Erythroblast (primary cell): ENCODE results near the gene DICER1.

ENCODE experiments used
- DNase-seq, 2 experiments: peaks; one replicate each; lab custom pipeline; 2025; lab: John Stamatoyannopoulos, UW
- GATA1 ChIP-seq: IDR thresholded peaks from 2 replicates; pipeline ENCODE4 v1.6.1; 2011; ENCODE audit warnings: low read depth, mild to moderate bottlenecking, control low read depth, low read length, moderate library complexity
- POLR2A ChIP-seq: IDR thresholded peaks from 2 replicates; pipeline ENCODE4 v1.6.1; 2011; ENCODE audit warnings: mild to moderate bottlenecking, low read length

DICER1 gene

DNA sequence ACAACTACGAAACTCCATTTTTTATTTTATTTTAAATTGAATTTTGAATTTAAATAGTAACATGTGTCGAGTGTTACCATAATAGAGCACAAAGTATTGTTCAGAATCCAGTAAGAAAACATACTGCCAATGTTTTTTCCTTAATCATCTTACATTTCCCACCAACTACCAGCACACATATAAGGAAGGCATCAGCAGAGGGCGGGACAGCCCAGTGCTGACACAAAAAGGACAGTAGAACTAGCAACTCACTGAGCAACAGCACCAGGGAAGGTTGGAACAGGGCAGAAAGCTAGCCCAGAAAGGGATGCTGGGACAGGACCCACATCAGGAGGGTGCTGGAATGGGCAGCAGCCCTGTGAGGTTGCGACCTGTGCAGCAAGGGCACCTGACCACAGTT lies 43.9 kb downstream of the DICER1 start:
- TF ChIP-seq GATA1 = no peak
- no peak for TF ChIP-seq POLR2A

DNA sequence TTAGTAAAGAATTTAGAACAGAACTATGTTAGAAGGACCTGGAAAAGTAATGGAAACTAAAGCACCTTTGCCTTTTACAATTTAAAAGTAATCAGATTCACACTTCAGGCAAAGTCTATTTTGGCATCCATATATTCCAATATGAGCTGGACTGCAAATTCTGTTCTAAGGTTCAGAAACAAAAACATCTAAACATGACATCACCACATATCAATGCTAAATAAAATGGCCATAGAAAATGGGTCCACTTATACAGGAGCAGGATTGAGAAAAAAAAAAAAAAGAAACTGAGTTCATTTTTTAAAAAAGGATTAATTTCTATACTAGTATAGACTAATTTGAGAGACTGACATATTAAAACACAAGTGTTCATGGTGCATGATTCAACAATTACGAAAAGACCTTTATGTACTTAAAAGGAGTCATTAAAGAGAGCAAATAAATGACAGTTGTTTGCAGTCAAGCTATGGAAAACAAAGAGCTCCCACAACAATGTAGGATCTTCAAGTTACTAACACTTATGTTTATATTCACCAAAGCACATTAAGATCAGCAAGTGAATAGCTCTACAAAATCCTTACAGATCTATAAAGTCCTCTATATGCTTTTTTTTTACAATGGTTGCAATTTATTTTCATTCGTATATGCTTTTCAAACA lies 45.7 kb downstream of the DICER1 start:
- TF ChIP-seq POLR2A (no peak), GATA1 (no peak)
- DNase-seq = no peak

More for the DNA sequence above, 43.9 kb downstream of the DICER1 start:
- no peak for DNase-seq

DNA sequence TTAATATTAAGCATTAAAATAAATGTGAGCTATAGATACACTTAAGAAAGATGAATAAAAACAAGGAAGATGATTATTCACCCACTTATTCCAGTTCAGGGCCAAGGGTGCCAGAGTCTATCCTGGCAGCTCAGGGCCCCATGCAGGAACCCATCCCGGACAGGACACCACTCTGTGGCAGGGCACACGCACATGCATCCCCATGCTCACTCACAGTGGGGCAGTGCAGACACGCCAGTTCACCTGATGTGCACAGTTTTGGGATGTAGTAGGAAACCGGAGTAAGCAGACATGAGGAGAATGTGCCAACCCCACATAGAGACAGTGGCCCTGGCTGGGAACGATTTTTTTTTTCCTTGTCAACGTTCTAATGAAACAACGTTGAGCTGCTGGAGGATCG lies 47.2 kb downstream of the DICER1 start:
- no peak for DNase-seq
- TF ChIP-seq POLR2A = no peak

DNA sequence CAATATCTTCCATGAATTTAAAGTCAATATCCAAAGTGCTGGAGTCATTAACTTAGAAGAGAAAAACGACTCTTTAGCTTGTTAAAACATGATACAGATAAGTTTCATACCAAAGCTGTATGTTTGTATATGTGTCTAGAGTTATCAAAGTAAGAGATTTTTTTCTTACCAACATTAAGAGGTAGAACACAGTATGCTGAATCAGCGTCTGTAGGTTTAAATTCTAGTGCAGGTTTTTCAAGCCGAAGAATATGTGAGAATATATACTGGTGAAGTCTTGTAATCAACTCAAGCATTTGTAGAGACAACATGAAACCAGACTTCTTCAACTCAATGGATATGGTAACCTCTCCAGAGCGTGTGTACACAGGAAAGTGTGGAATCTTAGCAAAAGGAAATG lies 49.6 kb downstream of the DICER1 start:
- TF ChIP-seq POLR2A = no peak
- no peak for TF ChIP-seq GATA1
- no peak for DNase-seq

DNA sequence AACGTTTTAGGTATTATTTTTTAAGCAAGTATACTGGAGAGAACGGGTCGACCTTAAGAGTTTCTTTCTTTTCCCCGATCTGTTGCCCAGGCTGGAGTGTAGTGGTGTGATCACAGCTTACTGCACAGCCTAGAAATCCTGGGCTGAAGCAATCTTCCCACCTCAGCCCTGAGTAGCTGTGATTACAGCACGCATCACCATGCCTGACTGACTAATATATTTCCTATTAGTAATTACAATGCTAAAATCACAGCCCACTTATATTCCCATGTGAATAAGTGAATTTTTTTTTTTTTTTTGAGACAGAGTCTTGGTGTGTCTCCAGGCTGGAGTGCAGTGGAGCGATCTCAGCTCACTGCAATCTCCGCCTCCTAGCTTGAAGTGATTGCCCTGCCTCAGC lies 50.4 kb downstream of the DICER1 start:
- TF ChIP-seq GATA1 (no peak), POLR2A (no peak)
- DNase-seq = no peak

DNA sequence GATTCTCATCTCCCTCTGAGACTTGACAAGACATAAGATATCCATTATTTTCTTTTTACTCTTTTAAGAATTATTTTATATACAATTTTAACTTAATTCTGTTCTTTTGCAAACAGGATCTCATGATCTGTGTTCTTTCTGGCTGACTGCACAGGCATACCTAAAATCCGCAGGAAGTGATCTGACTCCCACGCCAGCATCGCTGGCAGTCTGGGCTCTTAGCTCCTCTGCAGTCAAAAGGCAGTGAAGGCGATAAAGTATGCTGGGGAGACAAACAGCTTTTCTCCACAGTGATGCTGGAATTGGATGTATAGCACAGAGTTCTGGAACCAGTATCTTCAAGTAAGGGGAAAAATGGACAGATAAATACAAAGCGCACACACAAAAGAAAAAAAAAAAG lies 52.4 kb downstream of the DICER1 start:
- TF ChIP-seq POLR2A (no peak), GATA1 (no peak)

DNA sequence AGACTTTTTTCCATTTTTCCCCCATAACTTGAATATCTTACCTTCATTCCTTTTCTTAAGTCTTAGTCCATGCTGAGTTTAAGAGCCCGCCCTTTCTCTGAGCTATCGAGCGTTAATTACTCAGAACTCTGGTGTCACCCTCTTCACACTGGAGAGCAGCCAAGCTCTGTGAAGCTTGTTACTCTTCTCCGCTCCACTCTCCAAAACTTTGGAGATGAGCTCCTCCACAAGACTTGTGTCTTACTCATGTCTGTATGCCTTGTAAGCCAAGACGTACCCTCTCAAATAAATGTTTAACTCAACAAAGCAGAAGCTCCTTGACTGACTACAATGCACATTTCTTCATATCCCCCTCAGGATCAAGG lies 54.7 kb downstream of the DICER1 start:
- no peak for DNase-seq
- TF ChIP-seq POLR2A = no peak
- TF ChIP-seq GATA1 = no peak

More for the DNA sequence above, 52.4 kb downstream of the DICER1 start:
- DNase-seq = no peak

DNA sequence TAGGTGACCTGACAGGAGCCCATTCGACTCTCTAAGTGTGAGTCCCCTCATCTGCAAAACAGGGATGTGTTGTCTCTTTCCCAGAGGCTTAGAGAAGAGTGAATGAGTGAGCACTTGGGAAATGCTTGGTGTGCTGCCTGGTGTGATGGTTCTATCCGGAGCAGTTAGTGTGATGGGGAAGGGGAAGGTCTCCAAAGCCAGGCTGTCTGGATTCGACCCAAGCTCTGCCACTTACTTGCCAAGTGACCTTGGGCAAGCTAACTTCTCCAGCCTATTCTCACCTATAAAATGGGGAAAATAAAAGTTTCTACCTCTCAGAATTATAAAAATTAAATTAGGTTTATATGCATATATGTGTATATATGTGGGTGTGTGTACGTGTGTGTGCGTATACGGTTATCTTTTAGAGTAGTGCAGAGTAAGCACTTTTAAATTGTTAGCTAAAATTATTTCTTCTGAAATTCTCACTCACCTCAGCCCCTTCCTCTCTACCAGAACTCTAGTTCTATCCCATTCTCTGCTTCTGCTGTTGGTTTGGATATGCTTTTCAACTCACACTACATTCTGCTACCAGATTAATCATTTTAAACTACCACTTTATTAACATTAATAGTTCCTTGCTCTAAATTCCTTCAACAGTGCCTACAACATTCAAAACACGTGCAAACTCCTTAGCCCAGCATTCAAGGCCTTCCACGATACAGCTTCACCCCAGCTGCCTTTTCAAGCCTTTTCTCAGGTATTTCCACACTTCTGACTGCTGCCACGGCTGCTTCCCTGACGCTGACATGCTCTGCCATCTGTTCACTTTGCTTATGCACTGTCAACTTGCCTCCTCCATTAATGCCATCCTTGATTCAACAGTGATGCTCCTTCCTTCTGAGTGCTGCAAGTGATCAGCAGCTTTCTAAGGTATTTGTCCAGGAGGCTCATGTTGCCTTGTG lies 55.3 kb downstream of the DICER1 start:
- TF ChIP-seq POLR2A (no peak), GATA1 (no peak)

DNA sequence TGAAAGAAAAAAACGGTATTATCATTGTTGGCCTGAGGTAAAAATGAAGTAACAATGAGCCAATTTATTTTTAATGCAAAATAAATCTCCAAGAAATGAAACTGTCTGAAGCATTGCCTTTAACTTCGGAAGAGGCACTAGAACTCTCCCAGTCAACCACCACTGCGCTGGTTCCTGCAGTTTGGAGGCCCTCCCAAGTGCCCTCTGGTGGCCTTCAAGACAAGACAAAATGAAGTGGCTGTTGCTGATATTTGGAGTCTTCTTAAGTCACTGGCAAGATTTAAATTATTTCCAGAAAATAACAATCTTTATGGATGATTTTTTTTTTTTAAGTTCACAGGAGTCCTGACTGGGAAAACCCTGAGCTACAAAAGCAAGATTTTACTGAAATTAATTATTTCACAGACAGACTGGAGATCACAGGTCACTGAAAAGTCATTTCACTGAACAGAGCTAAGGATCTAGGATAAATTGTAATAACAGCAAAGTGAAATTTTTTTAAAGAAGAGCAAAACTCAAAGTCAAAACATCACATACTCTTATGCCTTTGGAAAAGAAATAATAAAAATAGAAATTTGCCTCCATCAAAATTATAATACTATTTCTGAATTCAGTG lies 58.2 kb downstream of the DICER1 start:
- TF ChIP-seq POLR2A (no peak), GATA1 (no peak)
- peak; percentile 70 to 78 for DNase-seq

More for the DNA sequence above, 55.3 kb downstream of the DICER1 start:
- no peak for DNase-seq

DNA sequence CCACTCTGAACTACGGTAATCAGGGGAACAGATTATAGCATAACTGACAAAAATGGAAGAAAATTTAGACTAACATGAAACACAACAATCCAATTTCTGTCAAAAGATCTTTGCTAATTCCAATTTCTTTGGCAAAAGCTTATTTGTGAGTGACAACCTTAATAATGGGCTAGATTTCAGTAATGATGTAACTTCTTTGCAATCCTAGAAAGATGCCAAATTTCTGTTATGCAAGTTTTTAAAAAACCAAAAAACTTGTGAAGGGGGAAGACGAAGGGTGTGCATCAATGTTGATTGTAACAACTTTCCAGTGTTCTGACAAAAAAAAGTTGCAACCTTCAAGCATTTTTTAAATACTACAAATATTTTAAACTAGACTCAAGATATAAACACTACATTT lies 59.9 kb downstream of the DICER1 start:
- DNase-seq = peak in 1 of 2 experiments; percentile 66
- no peak for TF ChIP-seq GATA1
- no peak for TF ChIP-seq POLR2A

DNA sequence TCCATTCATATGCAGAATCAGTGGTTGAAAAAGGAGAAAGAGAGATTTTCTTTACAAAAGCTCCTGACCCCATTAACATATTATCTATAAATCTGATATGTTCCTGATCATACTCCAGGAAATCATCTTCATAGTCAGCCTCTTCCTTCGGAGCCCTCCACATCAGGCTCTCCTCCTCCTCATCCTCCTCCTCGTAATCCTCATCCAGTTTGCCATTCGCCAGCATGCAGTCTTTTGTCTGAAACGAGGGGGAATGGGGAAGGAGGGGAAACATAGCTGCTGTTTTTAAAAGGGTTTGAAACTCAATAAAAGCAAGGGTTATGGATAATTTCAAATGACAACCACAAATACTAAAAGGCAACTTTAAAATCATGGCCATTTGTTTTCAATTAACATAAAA lies 60.9 kb downstream of the DICER1 start:
- TF ChIP-seq GATA1 = no peak
- TF ChIP-seq POLR2A = no peak
- DNase-seq = no peak

DNA sequence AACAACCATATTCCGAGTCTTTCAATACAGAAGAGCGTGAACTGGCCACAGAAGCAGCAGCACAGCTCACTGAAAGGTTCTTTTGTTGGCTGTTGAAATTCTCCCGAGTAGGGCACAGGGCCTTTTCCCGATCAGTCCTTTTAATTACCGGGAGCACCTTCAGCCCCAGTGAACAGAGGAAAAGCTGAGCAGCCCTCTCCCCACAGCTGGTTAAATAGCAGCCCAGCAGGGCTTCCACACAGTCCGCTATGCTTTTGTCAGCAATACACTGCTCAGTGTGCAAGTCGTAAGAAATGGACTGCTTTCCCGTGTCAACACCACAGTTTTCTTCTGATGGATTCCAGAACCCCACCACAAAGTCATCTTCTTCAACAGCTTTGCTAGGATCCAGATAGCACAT lies 61.3 kb downstream of the DICER1 start:
- no peak for DNase-seq
- TF ChIP-seq POLR2A (no peak), GATA1 (no peak)

DNA sequence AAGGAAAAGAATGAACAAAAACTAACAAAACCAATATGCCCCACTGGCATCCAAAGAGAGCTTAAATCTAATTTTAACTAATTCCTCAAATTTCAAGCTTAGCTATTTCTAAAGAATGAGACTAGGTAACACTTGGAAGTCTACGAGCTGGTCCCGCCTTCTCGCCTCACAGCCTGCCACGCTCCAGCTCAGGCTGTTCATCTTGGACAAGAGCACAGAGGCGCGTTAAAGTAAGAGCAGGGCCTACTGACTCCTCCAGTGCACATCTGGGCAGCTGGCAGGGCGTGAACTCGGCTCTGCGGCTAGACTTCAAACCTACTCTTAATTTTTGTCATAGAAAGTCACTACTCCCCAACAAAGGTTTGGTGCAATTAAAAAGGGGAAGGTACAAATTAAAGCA lies 64.6 kb downstream of the DICER1 start:
- no peak for DNase-seq
- TF ChIP-seq GATA1 = no peak
- TF ChIP-seq POLR2A = no peak

DNA sequence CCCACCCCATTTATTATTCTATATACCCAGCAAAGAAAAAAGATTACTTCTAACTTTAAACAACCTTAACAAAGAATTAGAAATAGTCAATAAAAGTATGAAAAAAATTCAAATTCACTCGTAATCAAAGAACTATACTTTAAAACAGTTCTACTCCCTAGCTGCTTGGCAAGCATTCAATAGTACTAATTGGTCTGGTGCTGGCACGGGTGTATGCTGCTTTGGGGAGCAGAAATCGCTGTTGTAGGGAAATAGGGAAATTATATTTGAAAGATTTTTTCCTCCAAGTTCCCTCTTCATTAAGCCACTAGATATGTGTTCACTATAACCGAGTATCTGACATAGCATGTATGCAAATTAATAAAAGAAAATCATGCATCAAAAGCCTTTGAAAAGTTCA lies 65.7 kb downstream of the DICER1 start:
- no peak for DNase-seq
- TF ChIP-seq GATA1 (no peak), POLR2A (no peak)
